ENCODE data around the gene EP400. TPM values are rescaled to one million over a fixed set of nuclear protein-coding genes. Genes with fewer than 3 reads are reported as not detected.

Gene EP400
- total RNA-seq, 1 experiment from 2014 or later, result 80.1 TPM

DNA sequence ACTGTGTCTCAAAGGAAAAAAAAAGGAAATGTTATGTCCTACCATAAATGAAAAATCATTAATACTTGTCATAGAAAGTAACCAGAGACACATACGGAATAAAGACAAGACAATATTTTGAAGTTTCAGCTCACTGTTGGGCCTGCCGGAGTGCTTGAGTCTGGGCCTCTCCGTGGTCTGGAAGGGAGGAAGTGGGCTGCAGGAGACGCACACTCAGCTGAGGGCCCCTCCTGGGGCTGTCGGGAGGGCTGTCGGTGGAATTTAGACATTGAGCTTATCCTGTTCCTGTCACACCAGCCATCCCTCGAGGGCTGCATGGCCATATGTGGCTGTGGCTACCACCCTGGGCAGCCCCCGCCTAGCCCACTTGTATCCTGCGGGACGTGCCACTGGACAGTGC is 113.7 kb downstream of the EP400 start:
- Histone ChIP-seq H3K36me3 (ENCODE audit: insufficient read depth, low read length, poor library complexity, severe bottlenecking) (peaks cover 60% of the 10 kb centered on the region), H3K9me3 (ENCODE audit: low read depth, low read length, poor library complexity, severe bottlenecking) (no peaks in the 10 kb centered on the region), H3K27ac (ENCODE audit: low read depth, low read length, poor library complexity, severe bottlenecking) (no peak overlapping the region), H3K4me1 (ENCODE audit: insufficient read depth, low read length, poor library complexity, severe bottlenecking) (no peaks in the 10 kb centered on the region), H3K4me3 (ENCODE audit: low read depth, low read length, poor library complexity, severe bottlenecking) (no peak overlapping the region), H3K27me3 (replicated peaks; ENCODE audit: insufficient read depth, low read depth, low read length, poor library complexity) (no peaks in the 10 kb centered on the region)
- DNase-seq (ENCODE audit: low spot score), result no peak
- intact Hi-C loops (cut with micrococcal nuclease; ENCODE audit: unreplicated experiment), result no loop called here
- POLR2A ChIA-PET (ENCODE audit: low non-redundant PET), result no interaction called here
- TF ChIP-seq, protein P1, sequence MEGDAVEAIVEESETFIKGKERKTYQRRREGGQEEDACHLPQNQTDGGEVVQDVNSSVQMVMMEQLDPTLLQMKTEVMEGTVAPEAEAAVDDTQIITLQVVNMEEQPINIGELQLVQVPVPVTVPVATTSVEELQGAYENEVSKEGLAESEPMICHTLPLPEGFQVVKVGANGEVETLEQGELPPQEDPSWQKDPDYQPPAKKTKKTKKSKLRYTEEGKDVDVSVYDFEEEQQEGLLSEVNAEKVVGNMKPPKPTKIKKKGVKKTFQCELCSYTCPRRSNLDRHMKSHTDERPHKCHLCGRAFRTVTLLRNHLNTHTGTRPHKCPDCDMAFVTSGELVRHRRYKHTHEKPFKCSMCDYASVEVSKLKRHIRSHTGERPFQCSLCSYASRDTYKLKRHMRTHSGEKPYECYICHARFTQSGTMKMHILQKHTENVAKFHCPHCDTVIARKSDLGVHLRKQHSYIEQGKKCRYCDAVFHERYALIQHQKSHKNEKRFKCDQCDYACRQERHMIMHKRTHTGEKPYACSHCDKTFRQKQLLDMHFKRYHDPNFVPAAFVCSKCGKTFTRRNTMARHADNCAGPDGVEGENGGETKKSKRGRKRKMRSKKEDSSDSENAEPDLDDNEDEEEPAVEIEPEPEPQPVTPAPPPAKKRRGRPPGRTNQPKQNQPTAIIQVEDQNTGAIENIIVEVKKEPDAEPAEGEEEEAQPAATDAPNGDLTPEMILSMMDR (conservative IDR thresholded peaks at IDR 0.05; ENCODE audit: low read depth, low read length), result no peak
- TF ChIP-seq EZH2 (IDR thresholded peaks at IDR 0.05; ENCODE audit: borderline replicate concordance, low read depth, low read length, poor library complexity, severe bottlenecking), result no peak
- BruUV-seq (replicated peaks), result no TSS peak
- CTCF ChIA-PET, result no interaction called here

DNA sequence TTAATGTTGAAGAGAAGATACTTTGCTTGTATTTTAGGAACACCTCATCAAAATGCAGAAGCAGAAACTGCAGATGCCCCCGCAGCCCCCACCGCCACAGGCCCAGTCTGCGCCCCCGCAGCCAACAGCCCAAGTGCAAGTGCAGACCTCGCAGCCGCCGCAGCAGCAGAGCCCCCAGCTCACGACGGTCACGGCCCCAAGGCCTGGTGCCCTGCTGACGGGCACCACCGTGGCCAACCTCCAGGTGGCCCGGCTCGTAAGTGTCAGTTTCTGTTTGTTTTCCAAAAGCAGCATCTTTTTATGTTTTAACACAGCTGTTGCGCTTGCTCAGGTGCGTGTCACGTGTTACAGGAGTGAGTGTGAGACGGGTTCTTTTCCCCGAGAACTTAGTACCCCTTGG is 114.9 kb downstream of the EP400 start:
- ChIA-PET POLR2A (ENCODE audit: low non-redundant PET) (no interaction called here), CTCF (no interaction called here)
- no peak overlapping the region for H3K4me3 ChIP-seq (ENCODE audit: low read depth, low read length, poor library complexity, severe bottlenecking)
- no TSS peak for BruUV-seq (replicated peaks)
- DNase-seq (ENCODE audit: low spot score), result no peak
- no peak for TF ChIP-seq EZH2 (IDR thresholded peaks at IDR 0.05; ENCODE audit: borderline replicate concordance, low read depth, low read length, poor library complexity, severe bottlenecking)
- TF ChIP-seq, protein P1 (conservative IDR thresholded peaks at IDR 0.05; ENCODE audit: low read depth, low read length), result no peak
- intact Hi-C loops (cut with micrococcal nuclease; ENCODE audit: unreplicated experiment), result no loop called here
- peaks cover 62% of the 10 kb centered on the region for H3K36me3 ChIP-seq (ENCODE audit: insufficient read depth, low read length, poor library complexity, severe bottlenecking)
- H3K27me3 ChIP-seq (replicated peaks; ENCODE audit: insufficient read depth, low read depth, low read length, poor library complexity), result no peaks in the 10 kb centered on the region
- H3K4me1 ChIP-seq (ENCODE audit: insufficient read depth, low read length, poor library complexity, severe bottlenecking), result no peaks in the 10 kb centered on the region
- H3K9me3 ChIP-seq (ENCODE audit: low read depth, low read length, poor library complexity, severe bottlenecking), result no peaks in the 10 kb centered on the region
- H3K27ac ChIP-seq (ENCODE audit: low read depth, low read length, poor library complexity, severe bottlenecking), result no peak overlapping the region

DNA sequence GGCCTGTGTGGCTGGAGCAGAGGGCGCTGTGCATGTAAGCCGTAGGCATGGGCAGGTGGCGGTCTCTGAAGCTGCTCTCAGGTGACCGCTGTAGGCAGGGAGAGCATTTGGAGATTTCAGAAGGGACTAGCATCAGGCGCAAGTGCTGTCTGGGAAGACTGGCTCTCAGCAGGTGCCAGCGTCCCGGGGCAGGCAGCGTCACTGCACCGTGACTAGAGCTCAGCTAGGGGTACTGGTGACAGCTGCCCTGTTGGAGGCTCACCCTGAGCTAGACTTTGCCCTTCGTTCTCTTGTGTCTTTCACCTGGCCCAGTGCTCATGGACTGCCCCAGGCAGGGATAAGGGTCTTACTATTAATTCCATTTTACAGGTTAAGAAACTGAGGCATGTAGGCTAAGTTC is 115.5 kb downstream of the EP400 start:
- intact Hi-C loops (cut with micrococcal nuclease; ENCODE audit: unreplicated experiment), result no loop called here
- no peaks in the 10 kb centered on the region for H3K27me3 ChIP-seq (replicated peaks; ENCODE audit: insufficient read depth, low read depth, low read length, poor library complexity)
- H3K27ac ChIP-seq (ENCODE audit: low read depth, low read length, poor library complexity, severe bottlenecking), result no peak overlapping the region
- no peak overlapping the region for H3K4me3 ChIP-seq (ENCODE audit: low read depth, low read length, poor library complexity, severe bottlenecking)
- no TSS peak for BruUV-seq (replicated peaks)
- H3K4me1 ChIP-seq (ENCODE audit: insufficient read depth, low read length, poor library complexity, severe bottlenecking), result no peaks in the 10 kb centered on the region
- no peak for TF ChIP-seq EZH2 (IDR thresholded peaks at IDR 0.05; ENCODE audit: borderline replicate concordance, low read depth, low read length, poor library complexity, severe bottlenecking)
- TF ChIP-seq, protein P1 (conservative IDR thresholded peaks at IDR 0.05; ENCODE audit: low read depth, low read length), result no peak
- DNase-seq (ENCODE audit: low spot score), result no peak
- ChIA-PET POLR2A (ENCODE audit: low non-redundant PET) (no interaction called here), CTCF (no interaction called here)
- H3K36me3 ChIP-seq (ENCODE audit: insufficient read depth, low read length, poor library complexity, severe bottlenecking), result peaks cover 65% of the 10 kb centered on the region
- H3K9me3 ChIP-seq (ENCODE audit: low read depth, low read length, poor library complexity, severe bottlenecking), result no peaks in the 10 kb centered on the region
